ENCODE measurements around the gene CALHM3. TPM values are rescaled to one million over a fixed set of nuclear protein-coding genes. Genes with fewer than 3 reads are reported as not detected.

CALHM3 gene
- total and polyA plus RNA-seq, 2 donors (not counting 3 experiments of a cell fraction or from before 2014, with no cell fraction given) = not detected

DNA sequence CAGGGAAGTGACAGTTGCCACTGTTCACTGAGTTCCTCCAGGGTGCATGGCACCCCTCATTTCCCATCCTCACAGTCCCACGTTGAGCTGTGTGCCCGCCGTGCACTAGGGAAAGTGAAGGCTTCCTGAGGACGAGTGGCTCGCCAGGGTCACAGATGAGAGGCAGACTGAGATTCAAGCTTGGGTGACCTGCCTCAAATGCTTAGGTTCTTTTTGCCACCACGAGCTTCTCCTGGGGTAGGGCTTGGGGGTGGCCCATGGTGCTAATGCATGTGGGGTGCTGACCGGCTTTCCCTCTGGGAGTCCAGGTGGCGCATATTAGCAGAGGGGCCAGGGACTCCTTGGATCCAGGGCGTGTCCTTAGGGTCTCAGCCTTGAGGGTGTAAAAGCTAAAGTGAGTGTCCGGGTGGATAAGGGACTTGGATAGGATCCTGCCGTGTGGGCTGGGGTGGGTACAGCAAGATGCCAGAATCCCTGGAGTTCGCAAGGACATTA, 28.8 kb downstream of the CALHM3 start:
- peaks cover 7% of the 10 kb centered on the region for H3K79me2 ChIP-seq (ENCODE audit: control insufficient read depth, insufficient read depth, low read length)
- H2AFZ ChIP-seq (ENCODE audit: low read depth, low read length) = no peak overlapping the region
- H3K4me2 ChIP-seq (ENCODE audit: insufficient read depth, low read length) = no peak overlapping the region
- TF ChIP-seq MYC (IDR thresholded peaks at IDR 0.05; ENCODE audit: low read depth, low read length) (no peak), FOS (IDR thresholded peaks at IDR 0.05; ENCODE audit: borderline replicate concordance, insufficient read depth, low read length) (no peak), POLR2AphosphoS5 (IDR thresholded peaks at IDR 0.05; ENCODE audit: insufficient read depth, low read depth, low read length) (no peak), GATA2 (IDR thresholded peaks at IDR 0.05; ENCODE audit: insufficient read depth, insufficient read length, low read depth, low read length) (no peak), POLR2A (IDR thresholded peaks at IDR 0.05; ENCODE audit: low read depth, low read length) (no peak), JUN (IDR thresholded peaks at IDR 0.05; ENCODE audit: borderline replicate concordance, insufficient read depth, insufficient read length, low read depth) (no peak), EZH2 (IDR thresholded peaks at IDR 0.05; ENCODE audit: borderline replicate concordance, low read depth, low read length, severe bottlenecking) (no peak)
- TF ChIP-seq, protein P1, sequence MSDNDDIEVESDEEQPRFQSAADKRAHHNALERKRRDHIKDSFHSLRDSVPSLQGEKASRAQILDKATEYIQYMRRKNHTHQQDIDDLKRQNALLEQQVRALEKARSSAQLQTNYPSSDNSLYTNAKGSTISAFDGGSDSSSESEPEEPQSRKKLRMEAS (IDR thresholded peaks at IDR 0.05; ENCODE audit: insufficient read depth, insufficient read length) = no peak
- TF ChIP-seq, protein P2, sequence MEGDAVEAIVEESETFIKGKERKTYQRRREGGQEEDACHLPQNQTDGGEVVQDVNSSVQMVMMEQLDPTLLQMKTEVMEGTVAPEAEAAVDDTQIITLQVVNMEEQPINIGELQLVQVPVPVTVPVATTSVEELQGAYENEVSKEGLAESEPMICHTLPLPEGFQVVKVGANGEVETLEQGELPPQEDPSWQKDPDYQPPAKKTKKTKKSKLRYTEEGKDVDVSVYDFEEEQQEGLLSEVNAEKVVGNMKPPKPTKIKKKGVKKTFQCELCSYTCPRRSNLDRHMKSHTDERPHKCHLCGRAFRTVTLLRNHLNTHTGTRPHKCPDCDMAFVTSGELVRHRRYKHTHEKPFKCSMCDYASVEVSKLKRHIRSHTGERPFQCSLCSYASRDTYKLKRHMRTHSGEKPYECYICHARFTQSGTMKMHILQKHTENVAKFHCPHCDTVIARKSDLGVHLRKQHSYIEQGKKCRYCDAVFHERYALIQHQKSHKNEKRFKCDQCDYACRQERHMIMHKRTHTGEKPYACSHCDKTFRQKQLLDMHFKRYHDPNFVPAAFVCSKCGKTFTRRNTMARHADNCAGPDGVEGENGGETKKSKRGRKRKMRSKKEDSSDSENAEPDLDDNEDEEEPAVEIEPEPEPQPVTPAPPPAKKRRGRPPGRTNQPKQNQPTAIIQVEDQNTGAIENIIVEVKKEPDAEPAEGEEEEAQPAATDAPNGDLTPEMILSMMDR (IDR thresholded peaks at IDR 0.05; ENCODE audit: extremely low read depth in 1 of 2, insufficient read depth in 1 of 2, low read depth in 1 of 2, low read length in 2 of 2) = no peak
- H3K27me3 ChIP-seq (ENCODE audit: control insufficient read depth in 2 of 2, insufficient read depth in 2 of 2, low read length in 2 of 2) = no peaks in the 10 kb centered on the region
- H3K9me1 ChIP-seq (replicated peaks; ENCODE audit: control insufficient read depth, extremely low read depth, insufficient read depth, low read length) = no peaks in the 10 kb centered on the region
- peaks cover 55% of the 10 kb centered on the region for H3K4me1 ChIP-seq (ENCODE audit: control insufficient read depth, extremely low read depth, insufficient read depth, low read length)
- ChIA-PET CTCF (interaction anchor here (0.9 to 2.5 kb wide), 5 partner anchors 15 to 143 kb away, joined by 3 to 8 read pairs (median 4); no protein-coding TSS in a partner anchor), POLR2A (no interaction called here)
- H3K4me3 ChIP-seq (replicated peaks in 1 of 3; ENCODE audit: insufficient read depth in 1 of 3, low read depth in 1 of 3, low read length in 3 of 3) = no peak overlapping the region
- no peak overlapping the region for H3K27ac ChIP-seq (ENCODE audit: insufficient read depth, low read depth, low read length)
- FAIRE-seq = no peak
- DNase-seq (ENCODE audit: low read depth, low spot score) = no peak
- peaks cover 5 to 18% of the 10 kb centered on the region in 2 experiments for H3K36me3 ChIP-seq (ENCODE audit: control insufficient read depth in 2 of 2, extremely low read depth in 1 of 2, insufficient read depth in 2 of 2, low read length in 2 of 2)
- H3K9ac ChIP-seq (replicated peaks; ENCODE audit: extremely low read depth, insufficient read depth, low read length) = no peak overlapping the region
- intact Hi-C loops (cut with micrococcal nuclease) = loop anchor here (2.0 kb wide), 1 partner anchor 33 kb away; no protein-coding TSS in a partner anchor
- H4K20me1 ChIP-seq (replicated peaks; ENCODE audit: control insufficient read depth, extremely low read depth, insufficient read depth, low read length) = no peaks in the 10 kb centered on the region
- dilution Hi-C loops (cut with MboI; ENCODE audit: extremely low pct_ligation_motif_present, low sequenced_read_pairs) = no loop called here
- no TSS peak for BruUV-seq (replicated peaks)
- H3K9me3 ChIP-seq (replicated peaks; ENCODE audit: control insufficient read depth, insufficient read depth, low read length) = no peaks in the 10 kb centered on the region
